A549 treated with GW870086 at 1 μM for 4 hours (cell line): Measurements from ENCODE around the gene TSPY9. TPM values are rescaled to one million over a fixed set of nuclear protein-coding genes. Genes with fewer than 3 reads are reported as not detected.

ENCODE experiments used
- total RNA-seq: library from RNA; stranded (reverse); fragments of 200-300 nt; extraction: Qiagen RNA extraction; gene quantifications from 5 replicates; pipeline ENCODE4 v1.2.3, GENCODE V29; 2022; ENCODE audit warnings: low read depth

Gene TSPY9, protein sequence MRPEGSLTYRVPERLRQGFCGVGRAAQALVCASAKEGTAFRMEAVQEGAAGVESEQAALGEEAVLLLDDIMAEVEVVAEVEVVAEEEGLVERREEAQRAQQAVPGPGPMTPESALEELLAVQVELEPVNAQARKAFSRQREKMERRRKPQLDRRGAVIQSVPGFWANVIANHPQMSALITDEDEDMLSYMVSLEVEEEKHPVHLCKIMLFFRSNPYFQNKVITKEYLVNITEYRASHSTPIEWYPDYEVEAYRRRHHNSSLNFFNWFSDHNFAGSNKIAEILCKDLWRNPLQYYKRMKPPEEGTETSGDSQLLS
- not detected in 5 replicates for total RNA-seq

GRCh38 chrY:9486967-9487366 is at the start of gene TSPY9:
Gene TSPY9, plus strand, starts transcription at chrY:9487267. Its CDS starts 46 bp downstream, at chrY:9487313.

GRCh38 chrY:9466655-9467054 is 20.4 kb upstream of the TSPY9 start, which contains the start of gene TSPY1:
Gene TSPY1, plus strand, starts transcription at chrY:9466955. Its CDS starts 46 bp downstream, at chrY:9467001.

GRCh38 chrY:9527580-9527979 is 40.5 kb downstream of the TSPY9 start, which contains the start of gene TSPY10:
Gene TSPY10, plus strand, starts transcription at chrY:9527880. Its CDS starts 46 bp downstream, at chrY:9527926.

Other genes with a start within 250 kb of the TSPY9 start
- not detected in 5 replicates for gene TSPY4, start 149.8 kb upstream of the TSPY9 start, total RNA-seq
- gene TSPY8, start 129.5 kb upstream of the TSPY9 start, total RNA-seq, result not detected in 5 replicates
- not detected in 5 replicates for gene TSPY3, start 88.8 kb upstream of the TSPY9 start, total RNA-seq
- gene TSPY1, start 20.3 kb upstream of the TSPY9 start, total RNA-seq, result not detected in 5 replicates
- not detected in 5 replicates for gene TSPY10, start 40.6 kb downstream of the TSPY9 start, total RNA-seq